HCEC 1CT (cell line): Measurements from ENCODE around the gene DOCK4.

ENCODE experiments used
- DNase-seq: peaks from one replicate; pipeline ENCODE4 v3.0.0-alpha.2; 2017

The DOCK4 gene

DNA sequence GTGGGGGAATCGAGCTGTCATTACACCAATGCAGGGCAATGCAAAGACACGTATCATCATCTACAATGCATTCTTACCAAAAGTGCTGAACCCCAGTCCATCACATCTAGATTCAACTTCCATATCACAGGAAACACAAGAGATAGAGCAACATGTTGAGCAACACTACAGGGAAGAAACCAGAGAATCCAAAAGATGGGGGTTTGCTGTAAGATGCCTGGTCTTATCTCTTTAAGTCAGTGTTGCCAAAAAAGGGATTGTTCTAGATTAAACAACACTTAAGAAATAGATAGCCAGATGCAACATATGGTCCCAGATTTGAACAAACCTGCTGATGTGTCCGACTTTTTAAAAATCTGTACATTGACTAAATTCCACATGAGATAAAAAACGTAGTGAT, 328.3 kb downstream of the DOCK4 start:
- DNase-seq, result no peak

DNA sequence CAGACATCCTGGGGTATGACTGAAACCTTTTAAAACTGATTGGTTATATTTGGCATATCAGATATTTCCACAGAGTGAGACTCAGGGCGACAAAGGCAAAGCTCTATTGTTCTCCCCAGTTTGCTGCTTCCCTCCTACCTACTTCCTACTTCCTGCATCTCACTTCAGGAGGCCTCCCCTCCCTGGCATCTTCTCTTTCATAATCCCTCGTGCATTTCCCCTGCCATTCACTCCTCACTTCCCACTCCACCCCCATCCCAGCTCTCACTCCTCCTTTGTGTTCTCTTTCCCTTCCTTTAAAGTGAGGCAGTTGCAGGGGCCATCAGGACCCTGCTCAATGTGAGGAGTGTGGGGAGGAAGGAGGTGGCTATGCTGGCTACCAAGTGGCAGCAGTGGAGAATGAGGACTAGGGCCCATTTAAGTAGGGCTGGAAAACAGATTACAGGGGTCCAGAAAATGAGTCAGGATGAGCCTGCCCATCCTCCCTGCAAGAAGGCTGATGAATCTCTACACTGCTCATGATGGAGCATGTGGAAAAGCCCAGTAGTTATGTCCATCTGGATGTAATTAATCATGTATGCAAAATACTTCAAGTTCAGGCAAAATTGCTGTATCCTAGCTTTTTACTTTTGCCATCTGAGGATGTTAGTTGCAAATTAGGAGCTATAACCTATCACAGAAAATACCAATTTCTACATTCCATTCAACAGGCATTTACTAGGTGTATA, 332.1 kb downstream of the DOCK4 start:
- no peak for DNase-seq

GRCh38 chr7:111873326-111873646, 332.9 kb downstream of the DOCK4 start:
- DNase-seq, result no peak

DNA sequence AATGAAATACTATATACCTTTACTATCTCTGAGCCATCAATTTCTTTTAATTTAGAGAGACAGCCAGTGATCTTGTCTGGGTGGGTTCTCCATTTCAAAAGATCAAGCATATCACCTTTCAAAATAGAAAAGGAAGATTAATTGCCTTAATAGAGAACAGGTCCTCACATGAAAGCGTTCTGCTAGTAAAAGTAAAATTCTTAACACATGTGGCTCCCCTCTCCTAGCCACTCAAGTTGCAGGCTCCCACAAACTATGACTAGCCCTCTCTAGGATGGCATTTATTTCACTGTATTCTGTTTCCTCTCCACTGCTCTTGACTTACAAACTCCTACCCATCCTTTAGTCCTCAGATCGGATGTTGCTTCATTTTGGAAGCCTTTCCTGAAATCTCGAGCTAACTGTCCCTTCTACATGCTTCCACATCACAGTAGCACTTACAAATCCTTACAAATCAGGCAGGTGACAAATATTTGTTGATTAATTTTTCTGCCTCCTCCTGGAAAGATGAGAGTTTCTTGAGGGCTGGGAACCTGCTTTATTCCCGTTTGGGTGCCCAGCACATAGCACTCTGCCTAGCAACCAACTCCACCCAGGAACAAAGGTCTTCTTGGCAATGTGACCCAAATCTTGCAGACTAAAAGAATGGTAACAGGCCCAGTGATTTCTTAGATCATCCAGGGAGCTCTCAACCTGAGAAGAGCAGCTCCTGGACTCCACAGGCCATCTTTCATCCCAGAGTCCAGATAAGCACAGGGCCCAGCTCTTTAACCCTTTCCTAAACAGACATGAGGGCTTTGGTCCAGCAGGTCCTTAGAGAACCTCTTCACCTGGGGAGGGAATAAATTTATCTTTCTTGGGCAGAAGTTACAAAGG, 333.5 kb downstream of the DOCK4 start:
- DNase-seq, result no peak

DNA sequence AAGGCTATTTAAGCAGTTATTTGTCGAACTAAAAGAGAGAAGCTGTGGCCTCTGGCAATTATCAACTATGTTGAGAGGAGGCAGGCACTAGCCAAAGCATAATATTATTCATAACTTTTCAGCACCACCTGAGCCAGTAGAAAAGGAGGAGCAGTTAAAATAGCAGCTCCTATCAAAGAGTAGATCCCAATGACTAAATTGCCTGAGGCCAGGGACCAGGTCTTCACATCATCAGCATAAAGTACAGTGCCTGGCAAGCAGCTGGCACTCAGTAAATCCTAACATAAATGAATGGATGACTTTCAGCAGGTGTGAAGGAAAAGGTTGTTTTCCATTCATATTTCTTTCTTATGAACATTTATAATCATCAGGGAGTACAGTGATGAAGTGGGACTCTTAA, 334.9 kb downstream of the DOCK4 start:
- DNase-seq, result no peak

- no peak for DNase-seq
Measured at GRCh38 chr7:111869280-111869679, 336.9 kb downstream of the DOCK4 start.

DNA sequence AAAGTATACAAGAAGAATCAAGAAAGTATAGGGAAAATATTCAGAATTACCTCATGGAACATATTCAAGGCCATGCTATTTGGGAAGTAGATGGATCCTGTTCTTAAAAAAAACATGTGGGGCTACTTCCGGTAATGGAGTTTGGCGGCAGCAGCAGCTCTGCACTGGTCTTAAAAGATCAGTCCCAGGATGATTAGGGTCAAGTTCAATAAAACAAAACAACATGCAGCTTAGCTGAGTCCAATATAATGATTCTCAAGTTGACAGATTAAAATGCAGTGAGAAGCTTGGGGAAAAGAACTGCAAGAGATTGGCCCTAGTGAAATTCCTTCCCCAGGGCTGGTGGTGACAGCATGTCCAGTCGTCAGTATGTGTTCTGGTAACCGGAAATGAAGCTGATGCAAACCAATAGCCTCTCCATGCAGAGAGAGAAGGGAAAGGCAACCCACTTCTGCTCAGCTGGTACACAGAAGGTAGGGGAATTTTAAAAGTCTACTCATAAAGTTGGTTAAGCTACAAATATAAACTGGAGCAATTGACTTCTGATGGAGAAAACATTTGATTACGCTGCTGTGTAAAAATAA, 338.8 kb downstream of the DOCK4 start:
- DNase-seq, result no peak

GRCh38 chr7:111866787-111867186, 339.4 kb downstream of the DOCK4 start:
- DNase-seq, result no peak

DNA sequence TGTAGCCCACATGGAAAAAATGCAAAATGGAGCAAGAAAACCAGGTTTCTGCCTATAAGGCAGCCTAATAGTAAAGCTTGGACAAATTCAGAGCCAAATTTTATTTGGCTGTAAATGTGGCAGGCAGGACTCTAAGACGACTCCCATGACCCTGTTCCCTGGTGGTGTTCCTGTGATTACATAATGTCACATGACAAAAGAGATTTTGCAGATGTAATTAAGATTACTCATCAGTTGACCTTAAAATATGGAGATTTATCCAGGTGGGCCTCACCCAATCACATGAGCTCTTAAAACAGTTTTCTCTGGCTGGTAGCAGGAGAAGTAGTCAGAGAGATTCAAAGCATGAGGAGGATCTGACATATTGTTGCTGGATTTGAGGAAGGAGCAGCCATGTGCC, 340.8 kb downstream of the DOCK4 start:
- DNase-seq, result no peak

GRCh38 chr7:111864291-111864976, 341.8 kb downstream of the DOCK4 start:
- DNase-seq, result no peak

- no peak for DNase-seq
Measured at GRCh38 chr7:111863269-111863668, 342.9 kb downstream of the DOCK4 start.

- DNase-seq, result no peak
Measured at GRCh38 chr7:111860248-111860647, 346.0 kb downstream of the DOCK4 start.

GRCh38 chr7:111858331-111858730, 347.9 kb downstream of the DOCK4 start:
- DNase-seq, result no peak

DNA sequence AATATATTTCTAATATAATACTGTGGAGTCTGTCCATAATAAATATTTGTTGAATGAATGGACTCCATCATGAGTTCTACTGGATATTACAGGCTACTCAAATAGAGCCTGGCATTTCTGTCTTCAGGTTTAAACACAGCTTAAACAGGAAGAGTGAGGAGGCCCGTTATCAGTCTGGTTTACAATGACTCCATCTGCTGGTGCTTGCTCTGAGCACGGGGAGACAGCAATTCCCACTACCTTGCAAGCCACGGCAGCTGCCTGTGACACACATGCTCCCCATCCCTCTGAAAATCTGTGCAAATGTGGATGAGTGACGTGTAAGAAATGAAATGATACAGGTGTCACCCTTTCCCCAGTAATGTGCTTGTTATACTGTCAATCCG, 350.4 kb downstream of the DOCK4 start:
- peak; percentile 25 for DNase-seq

DNA sequence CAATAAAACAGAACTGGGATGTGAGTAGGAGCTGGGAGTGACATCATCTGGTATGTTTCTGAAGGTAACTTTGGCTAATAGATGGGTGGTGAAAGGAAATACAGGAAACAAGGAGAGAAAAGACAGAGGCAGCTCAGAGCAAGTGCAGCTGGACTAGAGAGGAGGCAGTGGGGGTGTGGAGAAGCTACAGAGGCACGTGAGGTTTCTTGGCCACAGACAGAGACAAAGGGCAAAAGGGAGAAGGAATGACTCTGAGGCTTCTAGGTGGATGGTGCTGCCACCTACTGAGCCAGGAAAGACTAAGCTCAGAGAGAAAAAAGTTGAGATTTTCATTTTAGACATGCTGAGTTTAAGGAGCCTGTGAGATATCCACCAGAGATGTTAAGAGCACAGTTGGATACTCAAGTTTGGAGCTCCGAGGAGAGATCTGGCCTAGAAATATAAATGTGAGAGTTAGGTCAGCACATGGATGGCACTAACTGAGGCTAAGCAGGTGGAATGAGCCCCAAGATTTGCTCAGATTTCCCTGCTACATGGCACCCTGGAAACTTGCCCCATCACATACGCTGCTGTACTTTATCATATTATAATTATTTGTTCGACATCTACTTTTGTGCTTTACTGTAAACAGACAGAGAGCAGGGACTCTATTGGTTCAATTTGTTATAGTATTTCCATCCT, 350.9 kb downstream of the DOCK4 start:
- peak; percentile 72 for DNase-seq

DNA sequence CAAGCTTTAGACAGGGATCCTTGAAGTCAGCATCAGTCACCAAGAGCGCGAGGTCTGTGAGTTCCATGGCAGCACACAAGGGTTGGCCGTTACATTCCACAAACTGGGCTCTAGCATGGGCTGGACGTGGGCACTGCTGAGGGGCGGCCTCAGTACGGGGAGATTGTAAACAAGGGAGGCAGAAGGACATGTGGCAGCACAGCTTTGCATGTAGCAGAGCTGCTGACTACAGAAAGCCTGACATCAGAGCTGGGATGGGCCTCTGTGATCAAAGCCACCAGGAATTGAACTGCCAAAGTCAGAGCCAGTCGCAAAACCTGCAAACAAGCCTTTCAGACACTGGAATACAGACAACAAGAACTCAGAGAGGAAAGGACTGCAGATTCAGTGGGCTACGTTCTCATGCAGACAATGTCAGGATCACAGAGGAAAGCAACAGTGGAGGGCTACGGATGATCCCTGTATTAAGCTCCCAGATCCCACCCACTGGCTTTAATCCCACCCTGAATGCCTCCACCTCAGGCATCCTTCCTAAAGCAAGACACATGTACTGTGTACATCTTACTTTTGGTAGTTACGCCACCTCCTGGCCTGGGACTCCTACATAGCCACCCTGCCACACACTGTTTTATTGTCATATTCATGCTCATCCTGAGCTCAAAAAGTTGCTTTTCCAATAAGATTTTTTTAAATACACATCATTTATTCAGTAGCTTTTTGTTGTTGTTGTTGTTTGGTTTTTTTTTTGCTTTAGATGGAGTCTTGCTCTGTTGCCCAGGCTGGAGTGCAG, 352.8 kb downstream of the DOCK4 start:
- DNase-seq, result no peak

DNA sequence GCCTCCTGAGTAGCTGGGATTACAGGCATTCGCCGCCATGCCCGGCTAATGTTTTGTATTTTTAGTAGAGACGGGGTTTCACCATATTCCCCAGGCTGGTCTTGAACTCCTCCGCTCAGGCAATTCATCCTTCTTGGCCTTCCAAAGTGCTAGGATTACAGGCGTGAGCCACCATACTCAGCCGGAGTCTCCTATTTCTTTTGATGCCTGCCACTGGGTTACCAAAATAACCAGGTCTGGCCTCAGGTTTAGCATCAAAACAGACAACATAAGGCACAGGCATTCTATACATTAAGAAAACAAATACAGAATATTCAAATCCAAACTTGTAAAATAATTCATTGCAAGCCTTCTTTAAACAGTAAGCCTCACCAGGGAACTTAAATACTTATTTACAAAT, 354.1 kb downstream of the DOCK4 start:
- no peak for DNase-seq

DNA sequence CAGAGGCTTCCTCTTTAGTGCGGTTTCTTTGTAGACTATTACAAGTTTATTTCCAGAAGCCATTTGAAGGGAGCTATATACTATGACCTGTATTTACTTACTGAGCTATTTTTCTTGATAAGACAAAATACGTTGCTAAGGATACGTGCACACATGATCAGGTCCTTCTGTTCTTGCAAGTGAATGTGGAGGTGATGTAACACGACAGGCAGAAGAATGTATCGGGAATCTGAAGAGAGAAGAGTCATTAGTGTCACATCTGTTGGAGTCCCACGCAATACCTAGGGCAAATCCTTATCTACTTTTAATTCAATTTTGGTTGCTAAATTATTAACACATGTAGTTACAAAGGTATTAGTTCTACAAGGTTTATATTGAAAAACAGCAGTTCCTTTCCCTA, 359.3 kb downstream of the DOCK4 start:
- DNase-seq, result no peak

- no peak for DNase-seq
Measured at GRCh38 chr7:111845853-111846252, 360.3 kb downstream of the DOCK4 start.

GRCh38 chr7:111844904-111845671, 361.1 kb downstream of the DOCK4 start:
- DNase-seq, result no peak

DNA sequence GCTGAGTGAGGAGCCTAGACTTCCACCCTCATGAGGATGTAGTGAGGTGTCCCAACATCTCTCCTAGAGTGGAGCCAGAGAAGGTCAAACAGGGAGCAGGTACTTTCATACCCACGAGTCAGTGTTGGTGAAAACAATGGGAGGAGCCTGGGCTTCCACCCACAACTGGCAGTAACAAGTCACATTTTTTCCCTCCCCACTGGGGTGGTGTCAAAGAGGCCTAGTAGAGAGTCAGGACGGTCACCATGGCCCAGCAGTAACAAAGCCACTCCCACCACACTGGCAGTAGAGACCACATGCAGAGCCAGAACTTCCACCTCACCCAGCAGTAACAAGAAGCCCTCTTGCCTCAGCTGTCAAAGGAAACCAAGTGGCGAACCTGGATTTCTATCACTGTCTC, 363.7 kb downstream of the DOCK4 start:
- DNase-seq, result no peak
